H1 (cell line): ENCODE measurements around the gene SUSD1. TPM values are rescaled to one million over a fixed set of nuclear protein-coding genes. Genes with fewer than 3 reads are reported as not detected.

Source experiments
- CTCF ChIA-PET: fragments of 300-600 bp; sonication (Branson Sonifier 250); formaldehyde crosslinking; loops from one replicate; lab custom pipeline; 2021; ENCODE audit not compliant: partially characterized antibody; lab: Charles Lee
- POLR2A ChIA-PET: fragments of 300-600 bp; sonication (Branson Sonifier 250); formaldehyde crosslinking; loops from one replicate; lab custom pipeline; 2021; ENCODE audit warnings: inconsistent platforms; ENCODE audit not compliant: partially characterized antibody; lab: Charles Lee
- DNase-seq, 2 experiments: peaks; one replicate each; pipeline versions ENCODE4 v3.0.0 to v3.0.0-alpha.2; 2010 to 2022; ENCODE audit warnings: low spot score in 2 of 2, low read depth in 1 of 2, mixed read lengths in 1 of 2
- FAIRE-seq: peaks from 2 replicates; lab custom pipeline; 2011; peaks lifted over from hg19 to GRCh38; lab: Jason Lieb, UNC
- H2AFZ ChIP-seq: 2 replicates; pipeline ENCODE4 v1.8.1; 2012; ENCODE audit warnings: low read length, inconsistent platforms
- H2AK5ac ChIP-seq: 2 replicates; pipeline ENCODE4 v1.6.1; 2013; ENCODE audit warnings: low read depth, low read length
- H2BK120ac ChIP-seq: replicated peaks from 2 replicates; pipeline ENCODE3; 2013; ENCODE audit warnings: low read depth, low read length, inconsistent platforms
- H2BK12ac ChIP-seq: 2 replicates; pipeline ENCODE4 v1.6.1; 2013; ENCODE audit warnings: low read depth, low read length
- H2BK15ac ChIP-seq: 2 replicates; pipeline ENCODE4 v1.6.1; 2013; ENCODE audit warnings: low read length
- H2BK20ac ChIP-seq: 2 replicates; pipeline ENCODE4 v1.6.1; 2013; ENCODE audit warnings: low read length
- H2BK5ac ChIP-seq: 2 replicates; pipeline ENCODE4 v1.6.1; 2013; ENCODE audit warnings: low read depth, low read length
- H3K14ac ChIP-seq: 2 replicates; pipeline ENCODE4 v1.6.1; 2013; ENCODE audit warnings: inconsistent platforms; ENCODE audit not compliant: insufficient read length
- H3K18ac ChIP-seq: 2 replicates; pipeline ENCODE4 v1.6.1; 2013; ENCODE audit warnings: low read length; ENCODE audit errors: extremely low read depth
- H3K23ac ChIP-seq: 2 replicates; pipeline ENCODE4 v1.6.1; 2013; ENCODE audit warnings: inconsistent platforms; ENCODE audit not compliant: insufficient read length
- H3K23me2 ChIP-seq: 2 replicates; pipeline ENCODE4 v1.6.1; 2013; ENCODE audit warnings: low read depth, low read length
- H3K27ac ChIP-seq: 2 replicates; pipeline ENCODE4 v1.6.1; 2011; ENCODE audit warnings: low read depth, low read length, inconsistent platforms
- H3K27me3 ChIP-seq, 4 experiments: replicated peaks in 1 of 4; 1 replicate in 1 of 4; 2 replicates in 3 of 4; pipeline versions ENCODE4 v1.6.1 to v1.8.1; 2011 to 2013; ENCODE audit warnings: low read length in 3 of 4, mild to moderate bottlenecking in 3 of 4, inconsistent platforms in 2 of 4, mixed read lengths in 2 of 4, moderate library complexity in 1 of 4; ENCODE audit not compliant: control insufficient read depth in 3 of 4, insufficient read depth in 3 of 4; ENCODE audit errors: extremely low read depth in 1 of 4
- H3K36me3 ChIP-seq, 4 experiments: 2 replicates each; pipeline versions ENCODE4 v1.6.1 to v1.8.1; 2011 to 2013; ENCODE audit warnings: mild to moderate bottlenecking in 4 of 4, low read length in 3 of 4, moderate library complexity in 2 of 4, control low read depth in 1 of 4, inconsistent platforms in 1 of 4; ENCODE audit not compliant: insufficient read depth in 4 of 4, control insufficient read depth in 2 of 4
- H3K4ac ChIP-seq: replicated peaks from 2 replicates; pipeline ENCODE3; 2013; ENCODE audit warnings: low read length, low read depth, mixed read lengths, inconsistent platforms; ENCODE audit not compliant: insufficient read length
- H3K4me1 ChIP-seq, 4 experiments: replicated peaks in 1 of 4; 1 replicate in 1 of 4; 2 replicates in 3 of 4; pipeline versions ENCODE4 v1.6.1 to v1.8.1; 2011 to 2013; ENCODE audit warnings: low read length in 3 of 4, inconsistent platforms in 2 of 4, mixed read lengths in 1 of 4; ENCODE audit not compliant: insufficient read depth in 4 of 4, control insufficient read depth in 3 of 4
- H3K4me2 ChIP-seq, 2 experiments: 2 replicates each; pipeline versions ENCODE4 v1.6.1 to v1.8.1; 2011 to 2013; ENCODE audit warnings: low read depth in 2 of 2, low read length in 2 of 2, control low read depth in 1 of 2, inconsistent platforms in 1 of 2, mild to moderate bottlenecking in 1 of 2; ENCODE audit not compliant: insufficient read depth in 1 of 2
- H3K4me3 ChIP-seq, 4 experiments: fragments of 200-600, 300-600 bp in 1 of 4; sonication (generic), shearing (Covaris generic), sonication (Bioruptor Twin) in 1 of 4; 2 replicates each; pipeline versions ENCODE4 v1.5.1 to v1.8.1; 2011 to 2016; ENCODE audit warnings: low read length in 4 of 4, low read depth in 3 of 4, control low read depth in 2 of 4, inconsistent platforms in 2 of 4, mild to moderate bottlenecking in 2 of 4, mixed read lengths in 1 of 4, moderate library complexity in 1 of 4; ENCODE audit not compliant: insufficient read depth in 2 of 4; ENCODE audit errors: extremely low read depth in 1 of 4
- H3K56ac ChIP-seq: replicated peaks from 2 replicates; pipeline ENCODE3; 2013; ENCODE audit warnings: low read depth, mild to moderate bottlenecking, mixed read lengths, low read length, inconsistent platforms; ENCODE audit not compliant: insufficient read length
- H3K79me1 ChIP-seq: 2 replicates; pipeline ENCODE4 v1.6.1; 2013; ENCODE audit warnings: low read depth, low read length, control low read depth
- H3K79me2 ChIP-seq, 2 experiments: 2 replicates each; pipeline versions ENCODE4 v1.6.1 to v1.8.1; 2012 to 2013; ENCODE audit warnings: low read length in 2 of 2, mild to moderate bottlenecking in 2 of 2, inconsistent platforms in 1 of 2; ENCODE audit not compliant: insufficient read depth in 2 of 2, control insufficient read depth in 1 of 2
- H3K9ac ChIP-seq, 4 experiments: replicated peaks in 1 of 4; 1 replicate in 1 of 4; 2 replicates in 3 of 4; pipeline versions ENCODE4 v1.6.1 to v1.8.1; 2011 to 2013; ENCODE audit warnings: low read depth in 3 of 4, low read length in 3 of 4, control low read depth in 2 of 4, mild to moderate bottlenecking in 2 of 4, moderate library complexity in 2 of 4, inconsistent platforms in 1 of 4; ENCODE audit errors: extremely low read depth in 1 of 4
- H3K9me3 ChIP-seq, 2 experiments: 2 replicates each; pipeline versions ENCODE4 v1.6.1 to v1.8.1; 2012 to 2013; ENCODE audit warnings: mild to moderate bottlenecking in 2 of 2, moderate library complexity in 2 of 2, control low read depth in 1 of 2, inconsistent platforms in 1 of 2, low read depth in 1 of 2, low read length in 1 of 2, mixed read lengths in 1 of 2; ENCODE audit not compliant: insufficient read depth in 2 of 2
- H4K20me1 ChIP-seq, 2 experiments: replicated peaks in 1 of 2; 2 replicates each; pipeline versions ENCODE3 to v1.8.1; 2011 to 2013; ENCODE audit warnings: inconsistent platforms in 2 of 2, low read length in 2 of 2, mild to moderate bottlenecking in 1 of 2; ENCODE audit not compliant: insufficient read depth in 2 of 2, control insufficient read depth in 1 of 2
- H4K5ac ChIP-seq: 2 replicates; pipeline ENCODE4 v1.6.1; 2013; ENCODE audit warnings: low read length, low read depth, mixed read lengths, inconsistent platforms; ENCODE audit not compliant: insufficient read length
- H4K8ac ChIP-seq: 2 replicates; pipeline ENCODE4 v1.8.0; 2013; ENCODE audit warnings: mild to moderate bottlenecking, moderate library complexity, low read length, inconsistent platforms; ENCODE audit not compliant: insufficient read depth; ENCODE audit errors: extremely low read depth
- H4K91ac ChIP-seq: replicated peaks from 2 replicates; pipeline ENCODE3; 2013; ENCODE audit warnings: low read length, mixed read lengths, inconsistent platforms; ENCODE audit not compliant: insufficient read length
- FOSL1 ChIP-seq: IDR thresholded peaks from 2 replicates; pipeline ENCODE4 v1.6.1; 2011; ENCODE audit warnings: mild to moderate bottlenecking, low read depth, low read length, moderate library complexity; ENCODE audit not compliant: insufficient read depth
- HDAC2 ChIP-seq, 2 experiments: fragments of 300-600 bp in 1 of 2; sonication (generic) in 1 of 2; IDR thresholded peaks; 2 replicates each; pipeline ENCODE4 v1.6.1; 2011 to 2012; ENCODE audit warnings: low read depth in 2 of 2, low read length in 2 of 2, mild to moderate bottlenecking in 2 of 2, moderate library complexity in 2 of 2, borderline replicate concordance in 1 of 2, inconsistent platforms in 1 of 2
- PHF8 ChIP-seq: fragments of 200-600 bp; sonication (generic); conservative IDR thresholded peaks from 2 replicates; pipeline ENCODE4 v1.7.1; 2012; ENCODE audit warnings: low read depth, mild to moderate bottlenecking, inconsistent platforms, low read length, moderate library complexity
- TAF7 ChIP-seq: optimal IDR thresholded peaks from 2 replicates; pipeline ENCODE3; 2011; ENCODE audit warnings: low read depth, mild to moderate bottlenecking, inconsistent platforms, low read length, moderate library complexity, borderline replicate concordance
- ZNF274 ChIP-seq: IDR thresholded peaks from 2 replicates; pipeline ENCODE4 v1.7.0; 2012; ENCODE audit warnings: low read length, borderline replicate concordance; ENCODE audit errors: extremely low read depth
- polyA plus RNA-seq, 7 experiments: library from polyadenylated mRNA; depleted of rRNA in 3 of 7; stranded (reverse) in 5 of 7; unstranded in 2 of 7; fragments of >200 nt in 5 of 7; fragments of 200-250 nt in 2 of 7; gene quantifications; 1 replicate in 5 of 7; 2 replicates in 1 of 7; 4 replicates in 1 of 7; pipeline versions ENCODE4 v1.2.1 to v1.2.3, GENCODE V29; 2011 to 2013; ENCODE audit warnings: missing spikeins in 2 of 7, mixed read lengths in 2 of 7
- total RNA-seq: library from RNA; stranded (reverse); fragmentation: NEBNext Ultra II Directional; extraction: Animal tissue kit (Norgen Biotek cat#: 25700); gene quantifications from 2 replicates; pipeline ENCODE4 v1.2.1, GENCODE V29; 2021
- TF ChIP-seq, protein P1 (sequence below): IDR thresholded peaks from 2 replicates; pipeline ENCODE4 v1.6.1; 2012; ENCODE audit warnings: inconsistent platforms

Gene SUSD1
- total and polyA plus RNA-seq, 2 of the 8 experiments (the other 6 are each of a cell fraction or from before 2014, with no cell fraction given), result 2.8 to 7.2 TPM

DNA sequence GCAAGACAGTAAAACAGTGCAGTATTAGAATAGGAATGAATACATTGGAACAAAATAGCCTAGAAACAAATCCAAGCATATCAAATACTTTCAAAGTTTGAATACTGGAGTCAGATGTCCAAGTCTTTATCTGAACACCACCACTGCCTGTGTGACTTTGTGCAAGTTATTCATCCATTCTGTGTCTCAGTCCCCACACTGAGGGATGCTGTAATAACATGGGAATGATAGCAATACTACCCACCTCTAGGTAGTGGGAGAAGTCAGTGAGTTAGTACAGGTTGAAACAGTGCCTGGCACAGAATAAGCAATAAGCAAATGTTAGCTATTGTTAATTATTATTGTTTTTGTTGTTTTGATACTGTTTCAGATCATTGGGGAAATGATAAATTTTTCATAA is 130.9 kb downstream of the SUSD1 start:
- Histone ChIP-seq H4K5ac (no peak overlapping the region), H3K4me1 (peaks cover 5 to 12% (median 9%) of the 10 kb centered on the region in 4 experiments)
- POLR2A ChIA-PET, result no interaction called here

More for the DNA sequence above, 130.9 kb downstream of the SUSD1 start:
- Histone ChIP-seq H3K4me3 (no peak overlapping the region), H3K23me2 (no peaks in the 10 kb centered on the region), H3K27ac (no peak overlapping the region), H2BK12ac (no peak overlapping the region), H3K4ac (no peak overlapping the region), H2BK20ac (no peak overlapping the region), H3K56ac (no peak overlapping the region), H3K18ac (no peak overlapping the region), H3K9ac (no peak overlapping the region), H2BK15ac (no peak overlapping the region), H3K14ac (no peak overlapping the region)
- TF ChIP-seq ZNF274, result no peak
- TF ChIP-seq TAF7, result no peak
- TF ChIP-seq PHF8, result no peak
- no peak for TF ChIP-seq FOSL1
- TF ChIP-seq, protein P1, sequence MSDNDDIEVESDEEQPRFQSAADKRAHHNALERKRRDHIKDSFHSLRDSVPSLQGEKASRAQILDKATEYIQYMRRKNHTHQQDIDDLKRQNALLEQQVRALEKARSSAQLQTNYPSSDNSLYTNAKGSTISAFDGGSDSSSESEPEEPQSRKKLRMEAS, result no peak
- no peak for TF ChIP-seq HDAC2 (IDR thresholded peaks at IDR 0.05; ENCODE audit: borderline replicate concordance in 1 of 2, low read depth in 2 of 2, low read length in 2 of 2)
- TF ChIP-seq, all 59 proteins: peak for 0
- H4K91ac ChIP-seq, result no peak overlapping the region
- H2AK5ac ChIP-seq, result no peak overlapping the region
- no peaks in the 10 kb centered on the region for H3K79me1 ChIP-seq
- CTCF ChIA-PET, result interaction anchor here (0.6 to 1.9 kb wide), 4 partner anchors 9 to 288 kb away, joined by 3 to 4 read pairs (median 3); no protein-coding TSS in a partner anchor
- no peak overlapping the region for H3K23ac ChIP-seq
- H3K79me2 ChIP-seq, result no peaks in the 10 kb centered on the region
- no peak overlapping the region for H2AFZ ChIP-seq
- no peak overlapping the region for H2BK120ac ChIP-seq
- H3K9me3 ChIP-seq, result no peaks in the 10 kb centered on the region
- H3K4me2 ChIP-seq, result no peak overlapping the region
- H3K36me3 ChIP-seq, result no peaks in the 10 kb centered on the region
- no peak overlapping the region for H4K8ac ChIP-seq
- no peak for DNase-seq
- no peak overlapping the region for H2BK5ac ChIP-seq
- no peaks in the 10 kb centered on the region for H4K20me1 ChIP-seq
- FAIRE-seq, result no peak
- no peaks in the 10 kb centered on the region for H3K27me3 ChIP-seq
